Activated T-cell treated with anti-CD3 and anti-CD28 coated beads, Interleukin-2, amount 50 U/mL, for 48 hours (primary cell): Measurements from ENCODE around the gene COLEC12.
A peak's percentile ranks its signal among the peaks of the same experiment; 100 is the strongest.

Experiments
- DNase-seq, 2 experiments: peaks; one replicate each; pipeline ENCODE4 v3.0.0-alpha.2; 2020

COLEC12 gene

GRCh38 chr18:434410-434809, 66.1 kb downstream of the COLEC12 start:
- no peak for DNase-seq

GRCh38 chr18:433960-434359, 66.5 kb downstream of the COLEC12 start:
- DNase-seq, result no peak

- no peak for DNase-seq
Observed at GRCh38 chr18:433298-433697, 67.2 kb downstream of the COLEC12 start.

DNA sequence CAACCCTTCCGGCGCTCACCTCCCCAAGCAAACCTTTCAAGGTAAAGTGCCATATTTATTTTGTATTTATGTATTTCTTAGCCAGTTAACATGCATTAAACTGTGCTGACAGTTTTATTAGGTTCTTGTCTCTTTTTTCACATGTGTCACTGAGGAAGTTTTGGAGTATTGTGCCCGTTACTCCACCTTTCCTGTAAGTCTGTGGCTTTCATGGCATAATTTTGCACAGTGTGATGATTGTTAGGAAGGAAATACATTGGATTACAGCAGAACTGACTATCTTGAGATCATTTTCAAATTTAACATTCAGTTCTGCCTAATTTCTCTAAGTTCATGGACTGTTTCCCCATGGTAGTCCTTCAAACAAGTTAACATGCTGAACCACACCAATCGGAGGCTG, 67.7 kb downstream of the COLEC12 start:
- no peak for DNase-seq

- no peak for DNase-seq
Observed at GRCh38 chr18:429030-429429, 71.5 kb downstream of the COLEC12 start.

- DNase-seq, result peak; percentile 15 to 17
Observed at GRCh38 chr18:427005-427404, 73.5 kb downstream of the COLEC12 start.

DNA sequence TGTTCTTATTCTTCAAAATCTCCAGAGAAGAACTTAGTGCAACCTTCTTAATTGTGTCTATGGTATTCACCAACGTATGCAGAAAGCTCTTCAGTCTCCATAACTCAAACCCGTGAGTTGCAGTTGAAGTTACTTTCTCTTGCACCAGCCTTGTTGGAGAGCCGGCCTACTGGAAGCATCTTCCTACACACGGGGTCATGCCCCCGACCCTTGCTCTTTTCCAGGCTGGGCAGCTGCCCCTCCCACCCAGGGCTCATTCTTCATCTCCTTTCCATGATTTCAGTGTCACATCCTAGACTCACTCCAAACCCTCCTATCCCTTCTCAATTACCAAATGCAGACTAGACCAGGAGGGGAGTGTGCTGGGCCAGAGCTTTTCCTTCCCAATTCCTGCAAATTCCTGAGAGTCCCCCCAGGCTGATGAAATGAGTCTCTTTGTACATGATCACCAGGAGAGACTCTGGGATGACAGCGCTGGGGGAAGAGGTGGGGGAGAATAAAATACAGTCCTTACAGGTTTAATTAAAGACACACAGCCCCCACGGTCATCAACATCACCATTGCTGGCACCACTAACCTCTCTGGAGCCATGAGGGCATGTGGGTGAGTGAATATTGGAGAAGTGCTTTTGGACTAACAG, 75.3 kb downstream of the COLEC12 start:
- DNase-seq, result no peak

GRCh38 chr18:424668-425067, 75.8 kb downstream of the COLEC12 start:
- DNase-seq, result no peak

DNA sequence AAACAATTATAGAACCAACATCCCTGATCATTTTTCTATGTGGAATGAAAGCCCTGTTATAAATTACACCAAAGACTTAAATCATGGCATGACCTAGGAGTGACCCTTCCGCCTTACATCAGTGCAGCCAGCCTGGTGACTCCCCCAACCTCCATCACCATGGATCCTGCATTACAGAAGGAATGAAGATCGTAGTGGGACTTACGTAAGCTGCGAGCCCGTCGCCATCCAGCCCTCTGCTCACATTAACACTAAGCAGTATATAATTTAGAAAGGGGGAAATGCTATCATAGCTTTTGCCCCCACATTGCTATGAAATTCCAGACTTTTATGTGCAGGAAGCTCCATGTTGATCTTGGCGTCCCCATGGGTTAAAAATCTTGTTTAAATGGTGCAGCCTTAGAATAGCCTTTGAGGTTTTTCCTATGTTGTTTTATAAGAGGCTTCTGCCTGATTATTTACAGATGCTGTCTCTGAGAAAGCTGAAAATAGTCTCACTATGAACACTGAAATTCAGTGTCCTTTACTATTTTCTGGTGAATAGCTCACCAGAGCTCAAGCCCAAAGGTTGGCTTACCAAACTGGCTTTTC, 76.3 kb downstream of the COLEC12 start:
- no peak for DNase-seq

GRCh38 chr18:422966-423365, 77.5 kb downstream of the COLEC12 start:
- no peak for DNase-seq

GRCh38 chr18:421247-422155, 79.0 kb downstream of the COLEC12 start:
- no peak for DNase-seq

GRCh38 chr18:420661-421246, 79.7 kb downstream of the COLEC12 start:
- DNase-seq, result no peak

DNA sequence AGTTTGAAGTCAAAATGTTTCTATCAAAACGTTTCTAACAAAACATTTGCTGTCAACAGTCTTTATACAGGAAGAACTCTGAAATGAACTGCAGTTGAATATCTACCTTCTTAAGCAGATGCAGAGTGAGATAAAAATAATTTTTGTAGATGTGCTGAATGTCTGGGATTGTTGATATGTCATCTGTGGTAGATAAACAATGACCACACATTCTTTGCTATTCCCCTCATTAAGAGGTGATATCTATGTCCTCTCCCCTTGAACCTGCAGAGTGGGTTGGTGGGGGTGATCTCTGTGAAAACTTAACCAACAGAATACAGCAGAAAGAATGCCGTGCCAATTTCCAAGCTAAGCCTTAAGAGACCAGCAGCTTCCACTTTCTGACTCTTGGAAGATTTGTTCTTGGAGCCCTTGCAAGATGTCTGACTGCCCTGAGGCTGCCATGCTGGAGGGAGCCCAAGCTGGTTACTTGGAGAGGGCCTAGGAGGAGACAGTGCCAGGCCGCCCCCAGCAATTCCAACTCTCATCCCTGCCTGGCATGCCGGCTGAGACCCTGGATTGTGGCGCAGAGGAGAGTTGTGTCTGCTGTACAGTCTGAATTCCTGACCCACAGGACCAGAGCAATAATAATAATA, 80.8 kb downstream of the COLEC12 start:
- no peak for DNase-seq

GRCh38 chr18:417495-417894, 83.0 kb downstream of the COLEC12 start:
- no peak for DNase-seq

- DNase-seq, result no peak
Observed at GRCh38 chr18:416930-417329, 83.6 kb downstream of the COLEC12 start.

DNA sequence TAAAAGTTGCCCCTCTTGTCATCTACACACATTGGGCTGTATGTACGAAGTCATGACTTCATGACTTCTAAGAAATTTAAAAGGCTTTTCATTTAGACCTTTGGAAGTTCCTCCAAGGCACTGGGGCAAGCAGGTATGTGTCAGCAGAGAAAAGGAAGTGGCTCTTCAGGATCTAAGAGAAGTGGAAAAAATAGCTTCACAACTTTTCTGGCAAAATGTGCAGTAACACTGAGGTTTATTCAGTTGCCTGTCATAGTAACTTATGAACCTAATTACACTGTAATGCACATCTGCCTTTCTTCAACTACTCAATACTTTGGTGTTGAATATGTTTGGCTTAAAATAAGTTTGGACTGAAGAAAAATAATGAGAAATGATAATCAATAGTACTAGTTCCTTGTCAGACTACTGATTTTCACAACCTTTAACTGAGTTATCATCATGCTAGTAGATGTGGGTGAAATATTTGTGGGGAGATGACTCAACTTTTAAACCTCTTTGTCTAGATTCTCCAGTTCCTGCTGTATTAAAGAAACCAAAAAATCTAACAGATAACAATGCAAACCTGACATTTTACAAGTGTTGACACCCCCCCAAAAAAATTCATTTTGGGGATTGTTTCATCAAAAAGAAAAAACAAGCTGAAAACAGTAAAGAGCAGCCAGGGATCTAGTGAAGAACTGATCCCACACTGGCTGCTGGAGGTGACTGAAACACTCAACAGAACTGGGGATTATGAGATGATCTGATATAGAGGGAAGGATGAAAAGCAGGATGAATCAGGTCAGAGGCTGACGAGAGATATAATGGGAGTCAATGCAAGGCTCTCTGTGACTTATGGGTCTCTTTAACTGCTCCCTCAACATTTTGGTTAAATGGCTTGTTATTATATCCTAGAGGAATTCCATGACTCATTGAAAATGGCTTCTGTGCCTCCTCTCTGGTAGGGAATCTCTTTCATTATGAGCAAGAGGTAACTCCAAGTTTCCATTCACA, 84.6 kb downstream of the COLEC12 start:
- no peak for DNase-seq

GRCh38 chr18:415047-415446, 85.5 kb downstream of the COLEC12 start:
- no peak for DNase-seq

DNA sequence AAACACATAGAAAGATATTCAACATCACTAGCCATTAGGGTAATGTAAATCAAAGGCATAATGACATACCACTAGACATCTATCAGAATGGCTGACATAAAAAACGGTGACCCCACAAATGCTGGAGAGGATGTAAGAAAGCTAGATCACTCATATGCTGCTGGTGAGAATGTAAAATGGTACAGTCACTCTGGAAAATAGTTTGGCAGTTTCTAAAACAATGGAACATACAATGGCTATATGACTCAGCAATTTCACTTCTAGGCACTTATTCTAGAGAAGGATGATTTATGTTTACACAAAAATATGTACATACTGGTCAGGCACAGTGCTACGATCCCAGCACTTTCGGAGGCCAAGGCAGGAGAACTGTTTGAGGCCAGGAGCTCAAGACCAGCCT, 87.3 kb downstream of the COLEC12 start:
- DNase-seq, result no peak

DNA sequence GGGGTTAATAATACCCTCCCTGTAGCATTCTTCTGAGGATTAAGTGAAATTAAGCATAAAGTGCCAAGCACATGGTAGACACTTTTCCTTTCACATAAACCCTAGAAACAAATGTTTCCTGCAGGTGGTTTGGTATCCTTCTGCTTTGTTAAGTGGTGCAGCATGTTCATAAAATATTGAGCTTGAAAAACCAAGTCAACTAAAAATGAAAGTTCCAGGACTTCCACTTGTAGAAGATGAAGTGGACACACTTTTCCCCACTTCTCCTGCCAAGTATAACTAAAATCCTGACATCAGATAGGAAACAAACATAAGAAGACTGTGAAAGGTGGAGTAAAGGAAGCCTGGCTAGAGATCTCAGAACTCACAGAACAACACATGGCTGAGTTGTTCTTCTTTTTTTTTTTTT, 90.5 kb downstream of the COLEC12 start:
- DNase-seq, result no peak

GRCh38 chr18:408367-408766, 92.1 kb downstream of the COLEC12 start:
- no peak for DNase-seq

DNA sequence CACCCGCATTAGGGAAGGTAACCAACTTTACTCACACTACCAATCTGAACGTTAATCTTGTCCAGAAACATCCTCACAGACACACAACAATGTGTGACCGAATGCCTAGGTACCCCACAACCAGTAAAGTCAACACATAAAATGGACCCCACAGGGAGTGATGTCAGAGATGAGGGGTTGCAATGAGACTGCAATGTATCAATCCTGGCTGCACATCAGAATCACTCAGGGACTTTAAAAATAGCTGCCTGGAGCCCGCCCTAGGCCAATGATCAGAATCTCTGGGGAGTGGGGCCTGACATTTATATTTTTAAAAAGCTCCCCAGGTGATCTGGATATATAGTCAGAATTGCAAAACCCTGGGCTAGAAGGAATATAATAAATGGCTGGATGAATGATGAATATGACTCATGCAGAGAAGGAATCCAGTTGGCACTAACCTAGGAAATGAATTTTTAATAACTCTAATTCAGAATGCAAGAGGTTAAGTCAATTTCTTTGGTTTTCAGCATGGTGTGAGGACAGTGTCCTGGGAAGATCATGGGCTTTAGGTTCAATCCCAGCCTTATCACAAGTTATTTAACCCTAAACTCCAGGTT, 92.8 kb downstream of the COLEC12 start:
- no peak for DNase-seq
